Measurements from ENCODE around the gene KRTAP4-7. TPM values are rescaled to one million over a fixed set of nuclear protein-coding genes. Genes with fewer than 3 reads are reported as not detected.
"Not testable (repeated sequence)": the region's sequence is repeated elsewhere in the genome, so short reads cannot be mapped to it uniquely, and the experiment has no call there.

The KRTAP4-7 gene
- total and polyA plus RNA-seq, 8 donors = not detected

- H3K4me1 ChIP-seq = no peaks in the 10 kb centered on the region
- peaks cover 0 to 9% (median 0%) of the 10 kb centered on the region in 3 donors for H3K27me3 ChIP-seq
- TF ChIP-seq CTCF (IDR thresholded peaks at IDR 0.05) (no peak), POLR2AphosphoS5 (IDR thresholded peaks at IDR 0.05) (no peak), POLR2A (IDR thresholded peaks at IDR 0.05) (no peak), EP300 (IDR thresholded peaks at IDR 0.05) (no peak)
- DNase-seq = no peak
- no peak within 1 kb of the TSS for H3K27ac ChIP-seq
- intact Hi-C loops (cut with DNase I; ENCODE audit: low total_unique reads) = no loop called here
- H3K9me3 ChIP-seq = no peaks in the 10 kb centered on the region
- H3K4me3 ChIP-seq = no peak within 1 kb of the TSS
- no peaks in the 10 kb centered on the region for H3K36me3 ChIP-seq
- WGBS, 5 donors = 57 to 71% (median 60%) methylated on average over 4 of the region's 4 CpGs
These were observed 14.1 kb downstream of the KRTAP4-7 start, which contains the start of gene KRTAP4-8 for GRCh38 chr17:41098042-41098441. TSS of gene KRTAP4-8 (minus strand) at chr17:41098142. CDS start at chr17:41098084, 58 bp downstream.

- 78 to 90% (median 81%) methylated on average over 6 of the region's 6 CpGs for whole genome bisulfite sequencing, 5 donors
These were observed 14.5 kb downstream of the KRTAP4-7 start for GRCh38 chr17:41098481-41098880.

GRCh38 chr17:41099682-41100480 lies 15.9 kb downstream of the KRTAP4-7 start:
- WGBS, 5 donors = 47 to 64% (median 60%) methylated on average over 7 of the region's 7 CpGs
- H3K9me3 ChIP-seq; H3K36me3 ChIP-seq; H3K27ac ChIP-seq; DNase-seq; H3K4me3 ChIP-seq; H3K4me1 ChIP-seq; intact Hi-C loops (cut with DNase I; ENCODE audit: low total_unique reads); H3K27me3 ChIP-seq: not testable (repeated sequence)

More at GRCh38 chr17:41098481-41098880, 14.5 kb downstream of the KRTAP4-7 start:
- H3K9me3 ChIP-seq = no peaks in the 10 kb centered on the region
- no peaks in the 10 kb centered on the region for H3K4me1 ChIP-seq
- no peak overlapping the region for H3K4me3 ChIP-seq
- TF ChIP-seq EP300 (IDR thresholded peaks at IDR 0.05) (no peak), POLR2A (IDR thresholded peaks at IDR 0.05) (no peak), CTCF (IDR thresholded peaks at IDR 0.05) (no peak), POLR2AphosphoS5 (IDR thresholded peaks at IDR 0.05) (no peak)
- intact Hi-C loops (cut with DNase I; ENCODE audit: low total_unique reads) = no loop called here
- H3K36me3 ChIP-seq = no peaks in the 10 kb centered on the region
- no peak for DNase-seq
- H3K27ac ChIP-seq = no peak overlapping the region
- H3K27me3 ChIP-seq = peaks cover 0 to 9% (median 0%) of the 10 kb centered on the region in 3 donors

GRCh38 chr17:41101586-41102259 lies 17.8 kb downstream of the KRTAP4-7 start, which contains the start of gene KRTAP4-16:
TSS of gene KRTAP4-16 (minus strand) at chr17:41102209. CDS start at chr17:41102209, 0 bp downstream.
- Histone ChIP-seq H3K27me3 (peaks cover 0 to 9% (median 0%) of the 10 kb centered on the region in 3 donors), H3K9me3 (no peaks in the 10 kb centered on the region), H3K4me1 (no peaks in the 10 kb centered on the region), H3K4me3 (no peak within 1 kb of the TSS), H3K27ac (no peak within 1 kb of the TSS), H3K36me3 (no peaks in the 10 kb centered on the region)
- no peak for TF ChIP-seq POLR2AphosphoS5 (IDR thresholded peaks at IDR 0.05)
- no peak for TF ChIP-seq CTCF (IDR thresholded peaks at IDR 0.05)
- no peak for TF ChIP-seq EP300 (IDR thresholded peaks at IDR 0.05)
- TF ChIP-seq POLR2A (IDR thresholded peaks at IDR 0.05) = no peak
- intact Hi-C loops (cut with DNase I; ENCODE audit: low total_unique reads) = no loop called here
- 39 to 66% (median 59%) methylated on average over 4 to 10 of the region's 10 CpGs for WGBS, 5 donors
- DNase-seq = no peak

All from stomach (tissue), 9 donors.